NCI-H345 (cell line): ENCODE data around the gene FANK1.
A peak's percentile ranks its signal among the peaks of the same experiment; 100 is the strongest.

ENCODE experiments used
- DNase-seq: peaks from one replicate; lab custom pipeline; 2025; lab: John Stamatoyannopoulos, UW

Gene FANK1

DNA sequence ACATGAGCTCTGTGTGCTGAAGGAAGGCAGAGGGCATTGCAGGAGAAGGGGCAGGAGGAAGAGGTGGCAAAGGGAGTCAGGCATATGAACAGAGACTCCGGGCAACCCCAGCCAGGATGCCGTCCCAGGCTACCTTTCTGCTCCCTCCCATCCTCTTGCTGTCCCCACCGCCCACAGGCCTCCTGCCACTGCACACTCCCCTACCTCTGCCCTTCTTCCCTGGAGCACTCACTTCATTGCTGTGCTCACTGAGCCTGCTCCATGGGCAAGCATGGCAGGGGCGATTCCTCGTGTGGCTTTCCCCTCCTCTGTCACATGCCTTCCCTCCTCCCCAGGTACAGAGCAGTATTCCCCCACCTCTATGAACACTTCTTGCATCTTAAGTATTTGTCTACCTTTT, 93.4 kb downstream of the FANK1 start:
- no peak for DNase-seq

DNA sequence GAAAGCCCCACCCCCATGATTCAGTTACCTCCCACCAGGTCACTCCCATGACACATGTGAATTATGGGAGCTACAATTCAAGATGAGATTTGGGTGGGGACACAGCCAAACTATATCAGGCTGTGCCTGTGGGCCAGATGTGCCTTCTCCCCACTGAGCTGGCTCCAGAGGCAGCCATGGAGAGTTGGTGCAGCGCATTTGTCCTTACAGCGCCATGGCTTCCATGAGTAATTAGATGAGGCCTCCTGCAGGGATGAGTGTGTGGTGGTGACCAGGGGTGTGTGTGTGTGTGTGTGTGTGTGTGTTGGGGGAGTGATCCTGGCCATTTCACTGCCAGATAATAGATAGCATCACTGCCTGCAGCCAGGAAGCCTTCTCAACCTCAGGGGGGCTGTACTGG, 94.6 kb downstream of the FANK1 start:
- DNase-seq, result peak; percentile 32

GRCh38 chr10:125991392-125991791, 95.0 kb downstream of the FANK1 start:
- peak; percentile 26 for DNase-seq

GRCh38 chr10:125992254-125992653, 95.9 kb downstream of the FANK1 start:
- peak; percentile 44 for DNase-seq

DNA sequence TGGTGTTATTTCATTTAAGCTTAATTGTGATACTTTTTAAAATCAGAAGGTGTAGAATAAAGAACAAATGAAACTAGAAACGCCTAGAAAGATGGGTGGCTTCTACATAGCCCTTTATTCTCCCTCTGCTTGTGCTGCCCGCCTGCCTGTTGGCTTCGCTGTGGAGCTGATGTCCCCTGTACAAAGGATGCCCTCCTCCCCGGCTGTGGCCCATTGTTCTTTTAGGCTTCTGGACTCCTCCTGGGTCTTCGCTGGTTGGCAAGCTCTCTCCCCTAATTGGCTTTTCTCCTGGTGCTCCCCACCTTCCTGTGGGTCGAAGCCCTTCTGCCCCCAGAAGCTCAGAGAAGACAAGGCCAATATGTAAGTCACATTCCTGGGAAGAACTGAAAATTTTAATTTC, 98.2 kb downstream of the FANK1 start:
- DNase-seq, result no peak

DNA sequence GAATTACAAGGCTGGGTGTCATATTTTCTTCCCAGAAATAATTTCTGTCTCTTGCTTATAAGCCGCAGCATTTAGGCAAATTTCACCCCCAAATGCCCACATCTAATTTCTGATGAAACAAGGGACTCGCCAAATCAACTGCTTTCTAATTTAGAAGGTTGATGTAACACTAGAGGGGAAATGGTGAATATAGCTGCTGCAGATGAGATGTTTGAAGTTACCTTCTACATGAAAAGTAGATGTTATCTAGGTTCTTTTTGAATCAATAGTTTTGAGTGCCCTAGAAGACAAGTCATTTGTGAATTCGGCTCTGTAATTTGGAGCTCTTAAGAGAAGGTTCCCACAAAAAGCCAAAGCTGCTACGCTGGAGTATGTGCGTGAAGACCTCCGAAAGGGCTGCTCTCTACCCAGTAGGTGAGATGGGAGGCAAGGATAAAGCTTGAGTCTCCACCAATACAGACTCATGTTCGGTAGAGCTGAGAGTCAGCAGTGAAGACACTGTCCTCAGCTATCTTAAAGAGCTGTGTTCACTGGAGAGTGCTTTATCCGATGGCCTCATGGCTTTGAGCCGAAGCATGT, 99.5 kb downstream of the FANK1 start:
- DNase-seq, result no peak

DNA sequence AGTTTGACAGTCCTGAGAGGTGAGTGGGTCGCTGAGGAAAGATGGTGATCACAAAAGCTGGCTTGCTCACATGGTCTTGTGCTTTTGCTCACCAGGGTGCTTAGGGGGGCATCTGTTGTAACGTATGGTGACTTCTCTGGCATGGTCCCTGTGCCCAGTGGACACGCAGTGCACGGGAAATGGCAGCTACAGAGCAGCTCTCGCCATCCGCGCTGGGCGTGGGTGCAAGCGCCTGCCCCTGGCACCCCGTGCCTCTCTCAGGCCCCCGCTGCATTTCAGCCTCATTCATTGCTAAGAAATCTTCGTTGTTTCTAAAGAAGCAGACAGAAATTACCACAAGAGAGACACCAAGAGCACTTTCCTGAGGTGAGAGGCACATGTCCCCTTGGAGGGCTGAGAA, 101.2 kb downstream of the FANK1 start:
- DNase-seq, result no peak

GRCh38 chr10:125999694-126000093, 103.3 kb downstream of the FANK1 start:
- DNase-seq, result no peak

- no peak for DNase-seq
Observed at GRCh38 chr10:126001576-126001975, 105.2 kb downstream of the FANK1 start.

GRCh38 chr10:126004752-126005151, 108.4 kb downstream of the FANK1 start:
- no peak for DNase-seq

DNA sequence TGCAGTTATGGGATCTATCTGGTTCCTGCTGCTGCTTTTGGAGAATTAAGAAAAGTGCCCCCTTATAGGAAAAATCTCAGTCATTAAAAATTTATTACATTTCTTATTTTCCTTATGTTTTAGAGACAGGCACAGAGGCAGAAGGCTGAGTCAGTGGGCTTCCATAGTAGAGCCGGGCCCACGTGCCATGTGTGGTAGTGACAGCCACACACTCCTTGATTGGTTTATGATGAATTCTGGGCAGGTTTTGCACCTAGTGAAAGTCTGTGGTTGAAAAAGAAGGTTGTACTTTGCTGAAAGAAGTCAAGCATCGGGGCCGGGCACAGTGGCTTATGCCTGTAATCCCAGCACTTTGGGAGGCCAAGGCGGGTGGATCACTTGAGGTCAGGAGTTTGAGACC, 109.9 kb downstream of the FANK1 start:
- DNase-seq, result no peak

DNA sequence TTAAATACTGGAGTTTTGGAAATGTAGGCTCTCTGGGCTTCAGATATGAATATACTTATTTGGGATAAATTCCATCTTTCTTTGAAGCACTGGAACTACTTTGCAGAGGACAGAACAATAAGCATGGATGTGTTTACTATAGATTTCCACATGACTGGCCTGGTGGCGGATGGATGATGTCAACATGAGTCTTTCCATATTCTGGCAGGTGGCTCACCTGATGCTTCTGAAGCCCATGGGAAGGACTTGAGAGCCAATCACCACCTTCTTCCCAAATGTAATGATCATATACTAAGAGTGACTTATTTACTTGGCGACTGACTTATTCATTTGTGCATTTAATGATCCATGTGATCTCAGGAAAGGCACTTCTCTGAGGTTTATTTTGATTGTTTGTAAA, 110.5 kb downstream of the FANK1 start:
- peak; percentile 22 for DNase-seq

GRCh38 chr10:126009650-126010049, 113.3 kb downstream of the FANK1 start:
- DNase-seq, result no peak

GRCh38 chr10:126011995-126012394, 115.6 kb downstream of the FANK1 start:
- DNase-seq, result no peak

DNA sequence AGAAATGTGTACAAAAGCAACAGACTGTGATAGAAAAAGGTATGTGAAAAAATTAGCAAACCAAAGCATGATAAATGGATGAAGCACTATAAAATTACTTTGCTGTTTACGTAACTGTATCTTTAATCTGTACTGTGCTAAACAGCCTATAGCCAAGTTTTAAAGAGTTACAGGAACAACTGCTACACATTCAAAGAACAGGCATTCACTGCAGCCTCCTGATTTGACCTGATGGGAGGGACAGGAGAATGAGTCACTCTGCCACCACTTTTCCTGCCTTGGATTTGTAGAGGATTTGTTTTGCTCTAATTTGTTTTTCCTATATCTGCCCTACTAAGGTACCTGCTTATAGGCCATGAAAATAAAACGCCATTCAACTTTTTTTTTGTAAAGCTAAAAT, 116.1 kb downstream of the FANK1 start:
- DNase-seq, result no peak

GRCh38 chr10:126013489-126014281, 117.3 kb downstream of the FANK1 start:
- peak; percentile 3 for DNase-seq

GRCh38 chr10:126014309-126014708, 117.9 kb downstream of the FANK1 start:
- DNase-seq, result peak; percentile 4

GRCh38 chr10:126015413-126015812, 119.0 kb downstream of the FANK1 start:
- DNase-seq, result no peak

DNA sequence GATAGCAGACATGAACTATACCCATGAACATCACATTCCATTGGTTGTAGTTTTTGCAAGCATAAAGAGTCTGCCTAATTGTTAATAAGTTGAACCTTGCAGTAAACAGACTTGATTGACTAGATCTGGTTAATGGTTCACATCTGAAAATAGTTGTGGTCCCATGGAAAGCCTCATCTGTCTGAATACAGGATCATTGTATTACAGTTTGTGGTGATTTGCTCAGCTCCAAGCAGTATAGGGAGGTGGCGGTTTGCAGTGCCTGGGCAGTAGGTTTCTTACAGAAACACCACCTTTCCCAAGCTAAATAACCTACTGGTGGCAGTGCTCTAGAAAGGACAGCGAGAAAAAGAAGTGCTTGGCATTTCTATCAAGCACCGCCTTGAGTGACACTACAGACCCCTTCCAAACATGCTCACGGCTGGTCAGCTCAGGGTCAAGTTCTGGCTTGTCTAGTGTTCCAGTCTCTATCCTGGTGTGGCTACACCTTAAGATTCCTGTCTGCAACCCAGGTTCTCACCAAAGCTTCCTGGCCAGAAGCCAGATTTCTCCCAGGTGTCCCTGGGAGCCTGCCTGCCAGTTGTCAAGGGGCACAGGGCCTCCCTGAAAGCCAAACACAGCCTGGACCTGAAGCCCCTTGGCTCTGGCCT, 119.9 kb downstream of the FANK1 start:
- DNase-seq, result no peak

- no peak for DNase-seq
Observed at GRCh38 chr10:126016882-126017281, 120.5 kb downstream of the FANK1 start.

DNA sequence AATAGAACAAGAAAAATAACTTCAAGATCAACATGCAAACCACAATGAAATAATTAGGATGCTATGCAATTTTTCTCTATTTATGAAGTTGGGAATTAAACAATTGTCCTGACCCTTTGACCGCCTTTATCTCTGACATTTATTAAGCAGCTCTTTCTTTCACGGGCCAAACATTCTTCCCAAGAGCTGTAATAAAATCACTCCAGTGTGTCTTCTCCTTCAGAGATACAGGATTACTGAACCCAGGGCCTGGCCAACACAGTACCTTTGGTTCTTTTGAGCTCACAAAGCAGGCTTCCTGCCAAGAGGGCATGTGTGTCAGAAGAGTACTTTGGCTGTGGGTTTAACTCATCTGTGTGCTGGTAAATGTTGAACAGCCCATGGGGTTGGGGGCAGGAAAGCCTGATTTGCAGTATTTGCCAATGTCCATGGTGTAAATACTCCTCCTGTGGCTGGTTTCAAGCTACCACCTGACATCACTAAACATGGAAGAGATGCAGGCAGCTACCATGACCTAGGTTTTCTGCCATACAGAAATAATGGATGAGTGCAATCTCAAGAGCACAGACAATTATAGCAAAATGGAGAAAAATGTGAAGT, 121.7 kb downstream of the FANK1 start:
- no peak for DNase-seq

DNA sequence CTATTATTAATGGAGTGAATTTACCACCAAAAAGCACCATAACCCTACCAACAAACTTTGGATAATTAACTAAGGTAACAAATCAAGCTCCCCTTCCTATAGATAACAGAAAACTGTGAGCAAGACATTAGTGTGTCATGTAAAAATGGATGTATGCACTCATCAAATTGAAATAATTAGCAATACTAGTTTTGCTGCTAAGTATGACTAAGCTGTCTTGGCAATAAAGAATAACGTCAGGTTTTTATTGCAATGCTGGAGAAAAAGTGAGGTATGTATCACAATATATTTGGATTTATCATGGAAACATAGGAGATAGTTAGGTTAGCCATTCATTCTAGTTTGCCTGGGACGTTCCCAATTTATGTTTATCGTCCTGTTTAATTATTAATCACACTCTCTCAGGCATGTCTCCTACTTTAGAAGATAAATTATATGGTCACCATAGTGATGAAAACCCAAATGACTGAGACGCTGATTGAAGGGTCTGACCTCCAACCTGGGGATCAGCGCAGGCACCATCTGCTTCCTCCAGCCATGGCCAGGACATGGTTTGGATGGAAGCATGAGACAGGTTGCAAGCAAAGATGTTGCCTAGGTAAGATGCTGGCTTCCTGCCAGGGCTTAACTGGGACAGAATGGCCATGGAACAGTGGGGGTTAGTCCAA, 125.6 kb downstream of the FANK1 start:
- DNase-seq, result no peak
